ENCODE measurements around the gene TCP11.

The TCP11 gene

DNA sequence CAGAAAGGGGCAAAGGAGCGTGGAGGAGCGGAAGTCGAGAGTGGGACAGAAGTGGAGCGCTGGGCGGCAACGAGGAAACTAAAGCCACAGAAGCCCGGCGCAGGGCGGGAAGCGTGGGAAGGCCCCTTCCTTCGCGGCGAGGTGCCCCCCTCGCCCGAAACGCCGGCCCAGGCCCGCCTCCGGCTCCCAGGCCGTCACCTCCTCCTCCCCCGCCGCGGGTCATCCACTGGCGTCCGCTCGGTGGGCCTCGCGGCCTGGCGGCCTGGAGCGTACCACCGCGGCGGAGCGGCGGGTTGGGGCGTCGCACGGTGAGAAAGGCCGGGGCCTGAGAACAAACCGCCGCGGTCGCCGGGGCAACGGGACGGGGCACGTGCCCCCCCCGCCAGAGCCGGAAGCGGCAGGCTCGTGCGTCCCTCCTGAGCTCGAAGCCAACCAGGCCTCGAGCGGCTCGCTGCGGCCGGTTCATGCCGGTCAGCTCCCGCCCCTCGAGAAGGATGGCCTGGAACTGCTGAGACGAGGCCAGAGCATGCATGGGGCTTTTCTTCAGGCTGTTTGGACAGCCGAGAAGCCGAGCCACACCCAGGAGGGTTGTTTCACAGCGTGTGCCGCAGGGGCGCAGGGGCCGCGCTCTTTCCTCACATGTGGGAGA is at the start of gene TCP11:
Gene TCP11 (minus strand): TSS at position 333 of the 649 bp plus-strand sequence. CDS start 469 bp downstream, outside the sequence.
- DNase-seq (ENCODE audit: low read depth), result no peak

DNA sequence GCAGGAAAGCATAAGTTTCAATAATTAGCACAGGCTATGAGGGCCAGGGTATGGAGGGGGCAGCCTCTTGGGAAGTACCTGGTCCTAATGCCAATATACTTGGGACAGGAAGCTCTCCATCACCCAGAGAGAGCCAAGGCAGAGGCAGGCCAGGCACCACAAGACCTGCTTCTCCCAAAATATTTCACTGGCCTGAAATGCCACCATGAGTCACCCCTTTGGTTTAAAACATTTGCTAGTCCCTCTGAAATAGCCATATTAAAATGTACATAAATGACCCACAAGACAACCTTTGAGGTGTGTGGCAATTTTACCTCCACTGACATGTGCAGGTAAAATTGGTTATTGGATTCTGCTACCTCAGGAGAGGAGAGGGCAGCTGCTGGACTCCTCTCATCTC is 49.2 kb upstream of the TCP11 start:
- no peak for DNase-seq (ENCODE audit: low read depth)

DNA sequence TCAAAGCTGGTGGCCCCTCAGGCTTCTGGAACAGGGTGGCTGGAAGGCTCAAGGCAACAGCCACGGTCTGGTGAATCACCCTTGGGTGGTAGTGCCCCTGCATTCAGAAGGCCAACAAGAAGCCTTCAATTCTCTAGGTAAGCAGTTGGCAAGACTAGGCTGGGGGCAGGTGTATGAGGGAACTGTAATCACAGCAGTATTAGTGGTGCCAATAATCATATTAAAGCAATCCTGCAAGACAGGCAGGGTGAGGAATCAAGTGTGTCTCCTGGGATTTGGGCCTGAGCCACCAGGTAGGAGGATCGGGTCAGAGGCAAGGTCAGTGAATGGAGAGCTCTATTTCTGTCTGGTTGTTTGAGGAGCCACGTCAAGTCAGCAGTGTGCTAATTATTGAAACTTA is 47.7 kb upstream of the TCP11 start:
- no peak for DNase-seq (ENCODE audit: low read depth)

DNA sequence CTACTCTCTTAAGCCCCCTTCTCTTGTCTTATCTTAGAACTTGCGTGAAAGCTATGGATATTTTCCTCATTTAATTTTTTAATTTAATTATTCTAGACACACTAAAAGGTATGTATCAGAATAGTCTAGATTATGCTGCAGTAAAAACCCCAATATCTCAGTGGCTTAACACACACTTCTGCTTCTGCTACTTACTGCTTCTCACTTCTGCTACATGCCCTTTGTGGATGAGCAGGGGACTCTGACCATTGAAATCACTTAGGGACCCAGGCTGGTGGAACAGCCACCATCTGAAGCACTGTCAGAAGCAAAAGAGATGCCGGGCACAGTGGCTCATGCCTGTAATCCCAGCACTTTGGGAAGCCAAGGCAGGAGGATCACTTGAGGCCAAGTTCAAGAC is 45.4 kb upstream of the TCP11 start:
- DNase-seq (ENCODE audit: low read depth), result no peak

DNA sequence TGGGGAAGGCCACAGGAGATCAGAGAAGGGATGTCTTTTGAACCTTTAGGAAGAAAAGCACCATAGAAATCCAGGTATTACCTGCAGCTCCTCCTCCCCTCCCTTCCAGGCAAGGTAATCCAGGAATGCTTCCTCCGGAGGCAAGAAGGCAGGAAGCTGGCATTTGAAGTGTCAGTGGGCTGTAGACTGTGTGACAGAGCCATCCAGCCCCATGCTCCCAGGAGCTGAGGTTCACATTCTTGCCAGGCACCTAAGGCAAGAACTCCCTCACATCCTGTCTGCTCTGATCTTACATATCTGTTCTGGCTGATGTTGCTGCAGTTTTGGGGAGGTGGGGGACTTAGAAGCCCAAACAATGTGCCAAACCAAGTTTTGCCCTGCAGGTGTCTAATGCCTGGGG is 44.8 kb upstream of the TCP11 start:
- no peak for DNase-seq (ENCODE audit: low read depth)

DNA sequence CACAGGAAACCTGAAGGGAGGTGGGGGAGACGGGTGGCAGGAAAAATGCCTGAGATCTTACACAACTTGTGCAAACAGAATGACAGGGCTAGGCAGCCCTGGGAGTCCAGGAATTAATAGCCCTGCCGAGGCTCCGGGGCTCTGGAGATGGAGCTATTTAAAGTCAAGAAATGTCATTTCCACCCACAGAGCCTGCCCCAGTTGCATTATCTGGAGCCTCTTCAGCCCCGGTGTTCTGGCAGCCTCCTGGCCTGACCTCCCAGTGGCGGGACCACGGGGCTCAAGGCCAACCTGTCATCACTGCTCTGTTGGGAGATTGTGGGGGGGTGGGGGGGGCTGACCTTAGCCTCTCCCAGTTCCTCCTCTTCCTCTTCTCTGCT is 44.2 kb upstream of the TCP11 start:
- no peak for DNase-seq (ENCODE audit: low read depth)

DNA sequence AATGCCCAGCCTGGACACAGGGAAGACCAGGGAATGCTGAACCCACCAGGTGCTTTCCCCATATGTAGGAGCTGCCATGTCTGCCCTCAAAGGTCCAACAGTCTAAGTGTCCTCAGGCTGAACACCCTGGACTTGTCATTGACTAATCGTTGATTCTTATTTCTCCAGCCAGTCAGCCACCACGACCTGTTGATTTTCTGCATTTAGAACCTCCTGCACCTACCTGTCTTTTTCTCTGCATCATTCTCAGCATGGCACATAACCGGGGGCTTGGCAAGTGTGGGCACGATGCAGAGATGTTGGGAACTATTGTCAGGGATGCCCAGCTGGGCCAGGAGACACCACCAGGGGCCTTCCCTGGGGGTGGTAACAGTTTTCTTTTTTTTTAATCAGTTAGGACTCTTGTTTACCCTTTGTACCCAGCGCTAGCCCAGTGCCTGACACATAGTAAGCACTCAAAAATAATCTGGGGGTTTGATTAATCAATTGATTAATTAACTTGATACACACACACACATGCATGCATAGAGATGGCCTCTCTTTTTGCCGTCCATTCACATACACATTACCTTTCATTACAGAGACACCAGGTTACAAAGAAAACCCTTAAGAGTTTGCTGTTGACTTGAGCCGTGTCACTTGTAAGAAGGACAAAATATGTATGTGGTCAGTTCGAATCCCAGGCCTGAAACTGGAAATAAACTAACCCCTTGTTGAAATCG is 43.6 kb upstream of the TCP11 start:
- no peak for DNase-seq (ENCODE audit: low read depth)

DNA sequence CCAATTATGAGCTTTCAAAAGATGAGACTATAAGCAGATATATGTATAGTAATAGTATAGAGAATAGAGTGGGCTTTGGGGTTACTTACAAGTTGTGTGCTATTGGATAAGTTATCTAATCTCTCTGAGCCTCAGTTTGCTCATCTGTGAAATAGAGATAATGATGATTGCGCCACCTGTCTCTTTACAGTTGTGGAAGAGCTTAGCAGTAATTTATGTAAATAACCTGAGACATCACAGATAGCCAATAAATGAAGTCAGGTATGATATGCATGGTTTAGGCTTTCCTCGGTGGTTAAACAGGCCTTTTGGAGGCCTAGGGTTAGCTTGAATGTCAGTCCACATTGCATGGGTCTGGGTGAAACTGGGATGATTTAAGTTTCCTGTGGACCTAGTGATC is 42.8 kb upstream of the TCP11 start:
- DNase-seq (ENCODE audit: low read depth), result no peak

DNA sequence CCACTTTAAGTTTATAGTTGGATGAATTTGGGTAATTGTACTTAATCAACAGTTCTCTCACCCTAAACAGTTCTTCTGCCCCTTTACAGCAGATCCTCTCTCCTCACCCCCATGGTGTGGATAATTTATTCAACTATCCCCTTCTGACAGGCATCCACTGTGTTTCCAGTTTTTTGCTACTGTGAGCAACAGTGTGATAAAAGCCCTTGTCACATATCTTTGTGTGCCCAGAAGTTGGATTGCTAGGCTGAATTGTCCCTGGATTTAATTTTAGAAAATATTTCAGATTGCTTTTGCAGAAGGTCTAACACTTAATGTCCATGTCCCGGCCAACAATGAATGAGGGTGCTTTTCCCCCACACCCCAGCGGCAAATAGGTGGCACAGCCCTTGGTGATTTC is 42.1 kb upstream of the TCP11 start:
- no peak for DNase-seq (ENCODE audit: low read depth)

DNA sequence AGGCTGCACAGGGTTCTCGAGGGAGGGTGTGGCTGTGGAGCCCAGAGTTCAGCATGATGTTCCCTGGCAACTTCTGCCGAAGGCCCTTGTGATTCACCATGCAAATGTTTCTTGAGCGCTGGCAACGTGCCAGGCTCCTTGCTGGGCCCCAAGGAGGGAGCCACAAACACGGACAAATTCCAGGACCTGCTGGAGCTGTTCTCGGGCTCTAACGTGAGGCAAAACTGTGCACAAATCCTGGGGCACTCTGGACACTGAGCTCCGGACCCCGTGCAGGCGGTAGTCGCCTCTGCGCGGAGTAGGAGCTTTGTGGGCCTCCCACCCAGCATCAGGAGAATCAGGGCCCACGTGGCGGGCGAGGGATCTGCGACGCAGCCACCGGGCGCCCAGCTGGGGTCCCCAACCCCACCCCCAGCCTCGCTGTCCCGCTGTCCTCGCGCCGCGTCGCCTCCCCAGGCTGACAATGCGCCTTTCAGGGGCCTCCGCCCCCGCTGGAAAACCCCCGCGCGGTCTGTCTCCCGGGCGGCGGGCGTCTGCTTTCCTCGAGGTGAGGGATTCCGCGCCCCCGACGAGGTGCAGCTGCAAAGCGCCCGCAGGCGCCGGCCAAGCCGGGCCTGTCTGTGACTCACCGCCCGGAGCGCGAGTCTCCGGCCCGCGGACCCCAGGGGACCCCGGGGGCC is 40.9 kb upstream of the TCP11 start:
- DNase-seq (ENCODE audit: low read depth), result no peak

DNA sequence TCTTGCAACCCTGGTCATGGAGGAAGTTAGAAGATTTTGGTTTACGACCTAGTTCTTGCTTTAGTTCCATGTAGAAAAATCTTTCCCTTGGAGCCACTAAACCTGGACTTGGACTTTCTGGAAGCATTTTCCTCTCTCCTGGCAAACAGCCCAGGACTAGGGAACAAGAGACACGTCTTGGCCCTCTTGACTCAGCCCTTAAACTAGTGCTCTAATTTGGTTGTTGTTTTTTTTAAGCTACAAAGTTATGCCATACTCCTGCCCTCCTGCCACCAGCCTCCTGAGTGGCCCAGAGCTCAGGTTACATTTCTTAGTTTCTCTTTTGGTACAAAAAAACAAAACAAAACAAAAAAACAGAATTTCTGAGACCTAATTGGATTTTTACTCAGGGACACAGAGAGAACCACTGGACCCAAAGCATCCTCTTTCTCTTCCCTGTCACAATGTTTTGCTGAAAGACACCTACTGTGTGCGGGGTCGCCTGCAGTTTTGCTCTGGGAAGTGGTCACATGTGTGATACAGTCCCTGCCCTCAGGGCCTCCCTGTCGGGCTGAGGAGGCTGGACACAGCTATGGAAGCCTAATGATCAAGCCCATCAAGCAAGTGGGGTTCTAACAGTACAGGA is 40.3 kb upstream of the TCP11 start:
- no peak for DNase-seq (ENCODE audit: low read depth)

DNA sequence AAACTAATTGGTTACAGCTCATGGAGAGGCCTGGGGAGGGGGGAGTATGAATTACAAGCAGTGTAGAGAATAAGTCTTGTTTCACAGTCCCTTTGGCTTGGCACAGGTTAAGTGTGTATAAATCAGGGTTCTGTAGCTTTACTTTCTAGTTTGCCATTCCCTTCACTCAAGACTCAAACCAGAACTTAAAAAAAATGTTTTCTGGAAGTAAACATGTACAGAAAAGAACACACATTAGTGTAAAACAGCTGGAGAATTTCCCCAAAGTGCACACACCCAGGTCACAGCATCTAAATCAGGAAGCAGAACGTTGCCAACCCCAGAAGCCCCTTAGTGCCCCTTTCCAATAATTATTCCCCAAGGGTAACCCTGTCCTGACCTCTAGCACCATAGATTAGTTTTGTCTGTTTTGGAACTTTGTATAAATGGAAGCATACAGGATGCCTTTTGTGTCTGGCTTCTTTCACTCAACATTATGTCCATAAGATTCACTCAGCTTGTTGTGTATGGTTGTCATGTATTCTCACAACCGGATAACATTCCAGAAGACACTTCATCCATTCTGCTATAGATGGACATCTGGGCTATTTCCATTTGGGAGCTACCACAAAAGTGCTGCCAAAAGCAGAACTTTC is 38.9 kb upstream of the TCP11 start:
- no peak for DNase-seq (ENCODE audit: low read depth)

DNA sequence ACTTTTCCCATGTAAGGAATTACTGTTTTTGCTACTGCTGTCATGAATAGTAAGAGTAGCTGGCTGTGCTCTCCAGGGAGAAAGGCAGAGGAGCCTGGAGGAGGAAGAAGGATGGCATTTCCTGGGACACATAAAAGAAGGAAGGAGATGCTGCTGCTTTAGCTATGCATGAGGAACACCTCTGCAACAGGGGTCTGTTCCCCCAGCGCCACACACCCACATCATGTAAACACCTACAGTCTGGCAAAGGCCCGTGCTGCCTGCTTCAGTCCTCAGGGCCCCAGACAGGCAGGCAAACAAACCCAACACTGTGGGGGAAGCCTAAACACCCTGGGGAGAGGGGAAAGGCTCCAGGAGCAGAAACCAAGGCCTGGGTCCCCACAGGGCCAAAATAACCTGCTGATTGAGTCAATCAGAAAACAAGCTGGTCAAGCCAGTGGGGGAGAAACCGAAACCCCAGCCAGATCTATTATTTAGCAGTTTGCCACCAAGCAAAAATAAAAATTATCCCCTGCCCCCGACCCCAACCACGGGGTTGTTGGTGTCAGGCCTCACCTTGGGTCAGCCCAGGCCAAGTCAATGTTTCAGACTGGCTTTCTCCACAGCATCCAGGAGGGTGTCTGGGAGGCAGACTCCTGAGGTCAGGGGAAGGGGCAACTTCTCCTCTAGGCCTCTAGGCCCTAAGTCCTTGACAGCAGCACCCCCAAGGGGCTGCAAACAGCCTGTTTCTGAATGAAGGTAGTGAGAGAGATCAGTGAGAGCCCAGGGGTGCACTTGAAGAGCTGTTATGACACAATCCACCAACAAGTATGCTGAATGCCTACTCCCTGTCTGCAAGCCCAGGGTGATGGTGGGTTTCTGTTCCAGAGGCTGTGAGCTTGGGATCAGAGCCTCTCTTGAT is 38.0 kb upstream of the TCP11 start:
- no peak for DNase-seq (ENCODE audit: low read depth)

DNA sequence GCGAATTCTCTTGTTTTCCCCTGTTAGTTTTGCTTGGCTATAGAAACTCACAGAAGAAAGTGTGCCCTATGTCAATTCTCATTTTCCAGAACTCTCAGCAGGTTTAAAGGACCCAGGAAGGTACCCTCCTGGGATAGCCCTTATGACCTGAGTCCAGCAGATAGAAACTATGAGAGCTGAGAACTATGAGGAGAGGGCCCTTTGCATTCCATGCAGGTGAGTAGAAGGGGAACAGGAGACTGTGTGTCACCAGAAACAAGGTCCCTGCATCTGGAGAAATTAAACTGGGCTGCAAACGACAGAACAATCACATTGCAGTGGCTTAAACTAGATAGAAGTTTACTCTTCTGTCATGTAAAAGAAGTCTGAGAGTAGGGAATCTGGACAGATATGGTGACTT is 36.9 kb upstream of the TCP11 start:
- no peak for DNase-seq (ENCODE audit: low read depth)

DNA sequence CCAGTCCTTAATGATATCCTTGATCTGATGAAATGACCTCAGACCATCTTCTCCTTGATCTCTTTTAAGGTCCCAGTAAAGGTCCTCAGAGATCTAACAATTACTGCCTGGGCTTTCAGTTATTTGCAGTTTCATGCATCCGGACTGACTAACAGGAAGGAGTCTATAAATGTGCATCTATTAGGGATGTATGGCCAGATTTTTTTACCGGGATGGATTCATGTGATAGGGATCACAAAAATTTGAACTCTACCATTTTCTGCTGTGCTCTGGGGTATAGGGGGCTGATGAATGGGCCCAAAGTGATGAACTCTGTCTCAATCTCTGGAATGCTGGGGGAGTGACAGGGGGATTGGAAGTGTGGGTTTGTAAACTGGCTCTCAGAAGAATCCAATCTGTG is 36.5 kb upstream of the TCP11 start:
- no peak for DNase-seq (ENCODE audit: low read depth)

DNA sequence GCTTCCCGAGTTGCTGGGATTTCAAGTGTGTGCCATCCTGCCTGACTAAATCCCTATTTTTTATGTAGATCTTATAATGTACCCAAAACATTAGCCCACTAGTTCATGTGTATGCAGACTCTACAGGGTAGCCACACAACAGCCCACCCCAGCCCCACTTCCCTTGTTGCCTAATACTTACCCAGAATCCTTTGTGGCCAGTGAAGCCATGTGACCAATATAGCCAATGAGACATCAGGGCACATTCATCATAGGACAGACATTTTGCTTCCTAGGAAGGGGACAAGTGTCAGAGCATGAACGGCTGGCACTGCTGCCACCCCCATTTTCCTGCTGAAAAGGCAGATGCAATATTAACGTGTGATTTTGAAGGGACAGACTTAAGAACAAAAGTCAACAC is 36.0 kb upstream of the TCP11 start:
- DNase-seq (ENCODE audit: low read depth), result no peak

DNA sequence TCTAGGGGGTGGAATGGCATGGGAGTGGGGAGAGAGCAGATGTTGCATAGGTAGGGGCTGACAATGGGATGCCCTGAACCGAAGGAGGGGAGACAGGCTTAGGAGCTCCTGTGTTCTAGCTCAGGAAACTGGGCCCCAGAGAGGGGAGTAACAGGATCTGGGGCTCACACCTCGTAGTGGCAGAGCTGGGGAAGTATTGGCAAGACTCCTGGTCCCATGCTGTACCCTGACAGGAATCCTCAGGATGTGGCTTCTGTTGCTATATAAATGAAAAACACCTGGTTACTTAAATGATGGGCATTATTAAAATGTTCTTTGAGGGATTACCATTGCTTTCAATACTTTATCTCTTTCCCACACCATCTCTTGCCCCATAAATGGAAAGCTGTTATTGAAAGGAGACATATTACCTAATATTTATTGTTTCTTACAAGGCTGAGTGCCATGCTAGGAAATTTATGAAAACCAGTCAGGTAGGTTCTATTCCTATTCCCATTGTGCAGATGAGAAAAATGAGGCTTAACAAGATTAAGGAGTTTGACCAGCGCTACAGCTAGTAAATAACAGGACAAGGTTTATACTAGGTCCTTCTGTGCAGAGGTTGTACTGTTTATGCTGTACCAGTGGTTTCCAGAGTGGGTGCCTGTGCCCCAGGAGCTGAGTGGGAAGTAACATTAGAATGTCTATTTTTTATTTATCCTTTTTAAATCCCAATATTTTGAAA is 35.3 kb upstream of the TCP11 start:
- DNase-seq (ENCODE audit: low read depth), result no peak

DNA sequence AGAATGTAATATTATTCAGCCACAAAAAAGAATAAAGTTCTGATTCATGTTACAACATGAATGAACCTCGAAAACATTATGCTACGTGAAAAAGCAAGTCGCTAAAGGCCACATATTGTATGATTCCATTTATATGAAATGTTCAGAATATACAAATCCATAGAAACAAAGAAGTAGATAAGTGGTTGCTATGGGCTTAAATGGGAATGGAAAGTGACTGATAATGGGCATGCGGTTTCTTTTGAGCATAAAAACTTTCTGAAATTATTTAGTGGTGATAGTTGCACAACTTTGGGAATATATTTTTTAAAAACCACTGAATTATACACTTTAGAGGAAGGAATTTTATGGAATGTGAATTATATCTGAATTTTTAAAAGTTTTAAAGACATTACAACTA is 33.4 kb upstream of the TCP11 start:
- DNase-seq (ENCODE audit: low read depth), result no peak

DNA sequence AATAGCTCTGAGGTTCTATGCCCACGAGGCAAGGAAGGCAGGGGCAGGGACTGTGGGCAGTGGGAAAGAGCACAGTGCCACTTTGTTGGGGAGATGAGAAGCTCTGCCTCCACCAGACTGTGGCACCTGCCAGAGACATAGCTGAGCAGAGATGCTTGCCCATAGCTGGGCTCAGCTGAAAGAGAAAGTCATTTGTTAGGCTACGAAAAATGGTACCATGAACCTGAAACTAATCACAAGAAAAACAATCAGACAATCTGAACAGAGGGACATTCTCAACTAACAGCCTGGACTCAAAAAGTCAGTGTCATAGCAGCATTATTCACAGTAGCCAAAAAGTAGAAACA is 32.9 kb upstream of the TCP11 start:
- DNase-seq (ENCODE audit: low read depth), result no peak

DNA sequence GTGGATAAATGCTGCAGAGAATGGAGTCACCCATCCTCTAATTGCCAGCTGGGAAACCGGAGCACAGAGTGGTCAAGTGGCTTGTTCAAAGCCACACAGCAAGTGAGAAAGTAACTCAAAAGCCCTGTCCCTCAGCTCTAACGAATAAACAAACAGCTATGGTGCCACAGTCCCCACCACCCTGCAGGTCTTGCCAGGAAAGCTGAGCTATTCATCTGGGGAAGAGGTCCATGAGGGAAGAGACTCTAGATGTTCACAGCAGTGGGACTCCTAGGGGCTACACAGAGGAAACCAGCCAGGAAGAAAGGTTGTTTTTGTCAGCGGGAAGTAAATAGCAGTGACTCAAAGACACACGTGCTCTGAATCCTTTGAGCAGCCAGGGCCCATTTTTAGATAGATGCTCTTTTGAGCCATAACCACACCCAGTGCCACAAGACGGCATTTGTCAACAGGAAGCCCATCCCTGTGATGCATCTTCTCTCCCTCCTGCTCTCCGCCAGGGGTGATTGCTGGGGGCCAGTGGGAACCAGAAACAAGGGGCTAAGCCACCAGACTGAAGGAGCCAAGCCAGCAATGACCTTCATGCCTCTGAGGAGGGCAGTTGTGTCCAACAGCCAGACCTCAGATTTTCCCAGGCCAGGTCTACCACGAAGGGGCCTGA is 32.4 kb upstream of the TCP11 start:
- DNase-seq (ENCODE audit: low read depth), result no peak
